ENCODE results near the gene RXFP1.

RXFP1 gene

GRCh38 chr4:158534727-158535126 lies 13.0 kb downstream of the RXFP1 start:
- Mint-ChIP-seq H3K4me3 (no peak overlapping the region), H3K27me3 (peaks cover 10% of the 10 kb centered on the region), H3K4me1 (peaks cover 6% of the 10 kb centered on the region), H3K27ac (no peak overlapping the region), H3K9me3 (no peaks in the 10 kb centered on the region), H3K36me3 (no peaks in the 10 kb centered on the region)
- ATAC-seq, result no peak

- Mint-ChIP-seq H3K27ac (no peak overlapping the region), H3K36me3 (no peaks in the 10 kb centered on the region), H3K27me3 (peaks cover 7% of the 10 kb centered on the region), H3K4me1 (peaks cover 6% of the 10 kb centered on the region), H3K4me3 (no peak overlapping the region), H3K9me3 (no peaks in the 10 kb centered on the region)
- ATAC-seq, result no peak
Observed at GRCh38 chr4:158535130-158535614, 13.5 kb downstream of the RXFP1 start.

- Mint-ChIP-seq H3K27me3 (peaks cover 7% of the 10 kb centered on the region), H3K9me3 (no peaks in the 10 kb centered on the region), H3K4me1 (peaks cover 6% of the 10 kb centered on the region), H3K4me3 (no peak overlapping the region), H3K36me3 (no peaks in the 10 kb centered on the region), H3K27ac (no peak overlapping the region)
- no peak for ATAC-seq
Observed at GRCh38 chr4:158536833-158537232, 15.2 kb downstream of the RXFP1 start.

DNA sequence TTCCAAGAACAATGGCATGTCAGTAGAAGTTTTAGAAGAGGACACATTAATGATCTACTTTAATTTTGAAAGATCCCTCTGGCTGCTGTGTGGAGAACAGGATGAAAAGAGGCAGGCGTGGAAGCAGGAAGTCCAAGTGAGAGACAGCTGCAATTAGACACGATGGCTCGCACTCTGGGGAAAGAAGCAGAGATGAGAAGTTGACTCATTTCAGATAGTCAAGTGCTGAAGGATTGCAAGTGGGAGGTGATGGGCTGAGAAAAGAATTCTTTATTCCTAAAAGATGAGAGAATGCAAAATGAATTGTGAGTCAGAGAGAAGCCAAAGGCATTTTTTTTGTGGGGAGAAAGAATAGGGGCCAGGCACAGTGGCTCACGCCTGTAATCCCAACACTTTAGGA lies 16.5 kb downstream of the RXFP1 start:
- Mint-ChIP-seq H3K36me3 (no peaks in the 10 kb centered on the region), H3K4me1 (peaks cover 6% of the 10 kb centered on the region), H3K27me3 (peaks cover 7% of the 10 kb centered on the region), H3K4me3 (no peak overlapping the region), H3K27ac (no peak overlapping the region), H3K9me3 (no peaks in the 10 kb centered on the region)
- ATAC-seq, result no peak

DNA sequence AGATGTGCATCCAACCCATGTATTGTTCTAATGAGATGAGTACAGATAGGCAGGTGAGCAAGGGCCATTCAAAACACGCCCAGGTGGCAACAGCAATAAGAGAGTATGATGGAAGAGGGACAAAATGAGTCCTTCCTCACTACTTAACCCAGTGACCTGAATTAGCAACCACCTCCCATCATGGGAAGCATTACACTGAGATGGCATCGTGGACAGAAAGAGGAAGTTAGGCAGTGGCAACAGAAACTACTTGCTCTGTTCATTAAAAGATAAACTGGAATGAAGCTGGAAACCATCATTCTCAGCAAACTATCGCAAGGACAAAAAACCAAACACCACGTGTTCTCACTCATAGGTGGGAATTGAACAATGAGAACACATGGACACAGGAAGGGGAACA lies 17.2 kb downstream of the RXFP1 start:
- Mint-ChIP-seq H3K36me3 (no peaks in the 10 kb centered on the region), H3K4me3 (no peak overlapping the region), H3K9me3 (no peaks in the 10 kb centered on the region), H3K27ac (no peak overlapping the region), H3K27me3 (peaks cover 7% of the 10 kb centered on the region), H3K4me1 (peaks cover 6% of the 10 kb centered on the region)
- ATAC-seq, result peak; percentile 48

GRCh38 chr4:158540125-158540907 lies 18.6 kb downstream of the RXFP1 start:
- H3K36me3 Mint-ChIP-seq, result no peaks in the 10 kb centered on the region
- no peaks in the 10 kb centered on the region for H3K9me3 Mint-ChIP-seq
- no peak overlapping the region for H3K4me3 Mint-ChIP-seq
- no peak overlapping the region for H3K27ac Mint-ChIP-seq
- ATAC-seq, result no peak
- peaks cover 6% of the 10 kb centered on the region for H3K4me1 Mint-ChIP-seq
- H3K27me3 Mint-ChIP-seq, result peaks cover 7% of the 10 kb centered on the region

DNA sequence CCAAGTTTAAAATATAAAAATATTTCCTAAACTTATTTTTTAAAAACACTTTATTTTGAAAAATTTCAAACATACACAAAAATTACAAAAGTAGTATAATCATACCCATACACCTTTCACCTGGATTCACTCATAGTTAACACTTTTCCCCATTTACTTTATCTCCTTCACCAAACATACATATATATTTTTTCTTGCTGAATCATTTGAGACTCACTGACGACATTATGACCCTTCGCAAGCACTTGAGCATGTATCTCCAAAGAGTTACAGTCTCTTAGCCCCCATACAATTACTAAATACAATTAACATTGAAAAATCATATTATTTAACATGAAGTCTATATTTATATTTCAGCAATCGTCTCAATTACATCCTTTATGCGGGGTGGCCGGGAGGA lies 19.8 kb downstream of the RXFP1 start:
- Mint-ChIP-seq H3K4me3 (no peak overlapping the region), H3K27me3 (peaks cover 7% of the 10 kb centered on the region), H3K9me3 (no peaks in the 10 kb centered on the region), H3K36me3 (no peaks in the 10 kb centered on the region), H3K27ac (no peak overlapping the region), H3K4me1 (peaks cover 6% of the 10 kb centered on the region)
- no peak for ATAC-seq

DNA sequence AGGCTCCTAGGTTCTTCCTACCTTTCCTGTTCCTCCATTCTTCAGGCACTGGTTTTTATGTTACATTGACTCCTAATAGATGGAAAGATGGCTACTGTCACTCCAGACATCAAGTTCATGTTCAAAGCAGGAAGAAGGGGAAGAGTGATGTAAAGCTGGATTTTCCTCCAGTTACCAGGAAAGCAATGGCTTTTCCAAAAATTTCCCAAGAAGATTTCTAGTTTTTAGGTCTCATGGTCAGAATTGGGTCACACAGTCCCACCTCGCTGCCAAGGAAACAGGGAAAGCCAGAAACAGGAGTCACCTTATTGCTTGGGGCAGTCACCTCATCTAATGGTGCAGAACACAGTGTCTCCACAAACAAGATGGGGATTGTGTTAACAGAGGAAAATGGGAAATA lies 21.5 kb downstream of the RXFP1 start:
- H3K27me3 Mint-ChIP-seq, result no peaks in the 10 kb centered on the region
- no peak for ATAC-seq
- no peak overlapping the region for H3K4me3 Mint-ChIP-seq
- H3K36me3 Mint-ChIP-seq, result no peaks in the 10 kb centered on the region
- no peak overlapping the region for H3K27ac Mint-ChIP-seq
- H3K4me1 Mint-ChIP-seq, result peaks cover 6% of the 10 kb centered on the region
- H3K9me3 Mint-ChIP-seq, result peaks cover 6% of the 10 kb centered on the region

GRCh38 chr4:158544141-158544540 lies 22.5 kb downstream of the RXFP1 start:
- no peak overlapping the region for H3K27ac Mint-ChIP-seq
- peaks cover 1% of the 10 kb centered on the region for H3K4me1 Mint-ChIP-seq
- H3K4me3 Mint-ChIP-seq, result no peak overlapping the region
- ATAC-seq, result no peak
- H3K36me3 Mint-ChIP-seq, result no peaks in the 10 kb centered on the region
- H3K9me3 Mint-ChIP-seq, result peaks cover 6% of the 10 kb centered on the region
- H3K27me3 Mint-ChIP-seq, result no peaks in the 10 kb centered on the region

- peaks cover 25% of the 10 kb centered on the region for H3K27me3 Mint-ChIP-seq
- no peak overlapping the region for H3K27ac Mint-ChIP-seq
- H3K36me3 Mint-ChIP-seq, result no peaks in the 10 kb centered on the region
- no peak for ATAC-seq
- H3K4me3 Mint-ChIP-seq, result no peak overlapping the region
- H3K9me3 Mint-ChIP-seq, result peaks cover 2% of the 10 kb centered on the region
- H3K4me1 Mint-ChIP-seq, result no peaks in the 10 kb centered on the region
Observed at GRCh38 chr4:158553364-158553763, 31.7 kb downstream of the RXFP1 start.

DNA sequence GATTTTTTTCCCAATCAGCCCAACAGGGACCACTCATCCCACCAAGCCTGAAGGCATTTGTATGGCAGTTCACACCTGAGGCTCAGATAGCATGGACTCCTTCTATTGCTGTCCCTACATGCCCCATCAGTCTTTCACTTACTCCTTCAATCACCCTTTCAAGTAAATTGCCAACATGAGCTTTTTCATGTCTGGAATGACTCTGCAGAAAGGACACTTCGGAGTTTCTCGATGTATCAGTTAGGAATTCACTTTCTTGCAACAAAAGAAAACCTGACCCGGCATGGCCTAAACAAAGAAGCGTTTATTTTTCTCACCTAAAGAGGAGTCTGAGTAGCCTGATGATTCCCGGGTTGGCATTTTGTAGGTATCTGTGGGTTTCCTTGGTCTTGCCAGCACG lies 38.6 kb downstream of the RXFP1 start:
- H3K4me3 Mint-ChIP-seq, result no peak overlapping the region
- no peaks in the 10 kb centered on the region for H3K4me1 Mint-ChIP-seq
- no peaks in the 10 kb centered on the region for H3K9me3 Mint-ChIP-seq
- peaks cover 11% of the 10 kb centered on the region for H3K27me3 Mint-ChIP-seq
- H3K27ac Mint-ChIP-seq, result no peak overlapping the region
- no peaks in the 10 kb centered on the region for H3K36me3 Mint-ChIP-seq
- ATAC-seq, result no peak

- ATAC-seq, result no peak
- no peak overlapping the region for H3K27ac Mint-ChIP-seq
- no peaks in the 10 kb centered on the region for H3K9me3 Mint-ChIP-seq
- no peak overlapping the region for H3K4me3 Mint-ChIP-seq
- no peaks in the 10 kb centered on the region for H3K36me3 Mint-ChIP-seq
- no peaks in the 10 kb centered on the region for H3K27me3 Mint-ChIP-seq
- no peaks in the 10 kb centered on the region for H3K4me1 Mint-ChIP-seq
Observed at GRCh38 chr4:158566860-158567259, 45.2 kb downstream of the RXFP1 start.

GRCh38 chr4:158571736-158572135 lies 50.1 kb downstream of the RXFP1 start:
- H3K36me3 Mint-ChIP-seq, result no peaks in the 10 kb centered on the region
- H3K4me3 Mint-ChIP-seq, result no peak overlapping the region
- no peaks in the 10 kb centered on the region for H3K9me3 Mint-ChIP-seq
- H3K27me3 Mint-ChIP-seq, result no peaks in the 10 kb centered on the region
- ATAC-seq, result no peak
- H3K27ac Mint-ChIP-seq, result no peak overlapping the region
- no peaks in the 10 kb centered on the region for H3K4me1 Mint-ChIP-seq

DNA sequence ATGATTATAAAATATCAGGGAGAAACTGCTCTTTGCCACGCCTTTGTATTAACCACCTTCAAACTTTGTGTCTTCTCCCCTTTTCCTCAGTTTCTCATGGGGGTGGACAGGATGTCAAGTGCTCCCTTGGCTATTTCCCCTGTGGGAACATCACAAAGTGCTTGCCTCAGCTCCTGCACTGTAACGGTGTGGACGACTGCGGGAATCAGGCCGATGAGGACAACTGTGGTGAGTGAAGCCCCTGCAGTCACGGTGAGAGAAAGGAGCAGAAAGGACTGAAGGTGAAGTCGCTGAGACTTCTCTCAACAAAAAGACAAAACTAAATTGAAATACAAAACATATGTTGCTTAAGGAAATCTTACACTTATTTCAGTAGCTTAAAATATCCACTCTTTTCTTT lies 50.9 kb downstream of the RXFP1 start:
- no peaks in the 10 kb centered on the region for H3K9me3 Mint-ChIP-seq
- no peaks in the 10 kb centered on the region for H3K36me3 Mint-ChIP-seq
- no peaks in the 10 kb centered on the region for H3K27me3 Mint-ChIP-seq
- H3K4me1 Mint-ChIP-seq, result no peaks in the 10 kb centered on the region
- no peak for ATAC-seq
- H3K4me3 Mint-ChIP-seq, result no peak overlapping the region
- H3K27ac Mint-ChIP-seq, result no peak overlapping the region

GRCh38 chr4:158578476-158578875 lies 56.8 kb downstream of the RXFP1 start:
- Mint-ChIP-seq H3K9me3 (no peaks in the 10 kb centered on the region), H3K27me3 (no peaks in the 10 kb centered on the region), H3K4me3 (no peak overlapping the region), H3K36me3 (no peaks in the 10 kb centered on the region), H3K27ac (no peak overlapping the region), H3K4me1 (no peaks in the 10 kb centered on the region)
- no peak for ATAC-seq

- Mint-ChIP-seq H3K9me3 (no peaks in the 10 kb centered on the region), H3K4me1 (no peaks in the 10 kb centered on the region), H3K4me3 (no peak overlapping the region), H3K27me3 (no peaks in the 10 kb centered on the region), H3K36me3 (no peaks in the 10 kb centered on the region), H3K27ac (no peak overlapping the region)
- ATAC-seq, result no peak
Observed at GRCh38 chr4:158580064-158580463, 58.4 kb downstream of the RXFP1 start.

All from stimulated activated memory B cell treated with anti-CD40 and anti-IgM and Interleukin-4, amounts not matched to agents 10 μg/mL and 1 μg/mL and 100 μg/mL, for 72 hours (primary cell).